Osteoblast (primary cell): ENCODE results near the gene SYN1. TPM values are rescaled to one million over a fixed set of nuclear protein-coding genes. Genes with fewer than 3 reads are reported as not detected.

Experiments used
- DNase-seq: peaks from one replicate; pipeline ENCODE4 v3.0.0; 2011; ENCODE audit warnings: low spot score, mixed read lengths; ENCODE audit not compliant: insufficient read length; ENCODE audit errors: missing footprints
- H2AFZ ChIP-seq: 2 replicates; pipeline ENCODE4 v1.6.0; 2011; ENCODE audit warnings: mild to moderate bottlenecking, low read length
- H3K27ac ChIP-seq: 2 replicates; pipeline ENCODE4 v1.5.1; 2011; ENCODE audit warnings: mild to moderate bottlenecking, low read depth, low read length, moderate library complexity
- H3K27me3 ChIP-seq: 2 replicates; pipeline ENCODE4 v1.6.0; 2012; ENCODE audit warnings: mild to moderate bottlenecking, control low read depth, inconsistent platforms, low read length, moderate library complexity; ENCODE audit not compliant: insufficient read depth
- H3K36me3 ChIP-seq: 2 replicates; pipeline ENCODE4 v1.5.1; 2011; ENCODE audit warnings: mild to moderate bottlenecking, low read length, control low read depth, moderate library complexity; ENCODE audit not compliant: insufficient read depth
- H3K4me1 ChIP-seq: 2 replicates; pipeline ENCODE4 v1.5.1; 2011; ENCODE audit warnings: mild to moderate bottlenecking, low read length, control low read depth, moderate library complexity; ENCODE audit not compliant: insufficient read depth
- H3K4me2 ChIP-seq: 2 replicates; pipeline ENCODE4 v1.6.0; 2011; ENCODE audit warnings: mild to moderate bottlenecking, low read length; ENCODE audit not compliant: insufficient read depth
- H3K4me3 ChIP-seq: fragments of 200-600 bp; sonication (generic); 3 replicates; pipeline ENCODE4 v1.5.1; 2012; ENCODE audit warnings: mild to moderate bottlenecking, low read length, inconsistent platforms; ENCODE audit not compliant: insufficient read depth
- H3K79me2 ChIP-seq: 2 replicates; pipeline ENCODE4 v1.6.0; 2012; ENCODE audit warnings: mild to moderate bottlenecking, low read length, control low read depth, inconsistent platforms; ENCODE audit not compliant: insufficient read depth
- H3K9me3 ChIP-seq: 2 replicates; pipeline ENCODE4 v1.5.1; 2011; ENCODE audit warnings: low read depth, low read length, control low read depth
- H4K20me1 ChIP-seq: 2 replicates; pipeline ENCODE4 v1.6.0; 2012; ENCODE audit warnings: mild to moderate bottlenecking, low read length, control low read depth; ENCODE audit not compliant: insufficient read depth
- CTCF ChIP-seq: IDR thresholded peaks from 2 replicates; pipeline ENCODE4 v1.5.1; 2011; ENCODE audit warnings: mild to moderate bottlenecking, low read depth, low read length, moderate library complexity; ENCODE audit errors: extremely low read depth
- total RNA-seq: library from RNA; depleted of rRNA; stranded (reverse); fragments of >200 nt; gene quantifications from 2 replicates; pipeline ENCODE4 v1.2.3, GENCODE V29; 2012

Gene SYN1
- total RNA-seq, 1 donor = under 0.01 TPM

- Histone ChIP-seq H3K27ac (peak within 1 kb of the TSS; percentile 72), H3K4me1 (peaks cover 41% of the 10 kb centered on the region), H3K9me3 (no peaks in the 10 kb centered on the region), H3K4me2 (peak within 1 kb of the TSS; percentile 88), H2AFZ (no peak within 1 kb of the TSS), H3K27me3 (no peaks in the 10 kb centered on the region), H3K4me3 (peak within 1 kb of the TSS; percentile 76), H3K79me2 (peaks cover 19% of the 10 kb centered on the region), H3K36me3 (peaks cover 19% of the 10 kb centered on the region), H4K20me1 (peaks cover 30% of the 10 kb centered on the region)
- DNase-seq = peak; percentile 95
- TF ChIP-seq CTCF = no peak
These were observed 37.7 kb downstream of the SYN1 start, which contains the start of gene TIMP1 for GRCh38 chrX:47581731-47582647. TIMP1 (plus strand) TSS chrX:47582436; CDS start chrX:47583416, 980 bp downstream.

GRCh38 chrX:47579537-47579936, 40.1 kb downstream of the SYN1 start:
- H4K20me1 ChIP-seq = peaks cover 10% of the 10 kb centered on the region
- TF ChIP-seq CTCF = no peak
- peak overlapping the region; percentile 41 for H3K4me2 ChIP-seq
- H2AFZ ChIP-seq = no peak overlapping the region
- H3K27ac ChIP-seq = peak overlapping the region; percentile 61
- no peaks in the 10 kb centered on the region for H3K36me3 ChIP-seq
- peaks cover 33% of the 10 kb centered on the region for H3K4me1 ChIP-seq
- H3K79me2 ChIP-seq = peaks cover 19% of the 10 kb centered on the region
- no peak for DNase-seq
- no peaks in the 10 kb centered on the region for H3K27me3 ChIP-seq
- no peaks in the 10 kb centered on the region for H3K9me3 ChIP-seq
- no peak overlapping the region for H3K4me3 ChIP-seq

GRCh38 chrX:47578692-47579091, 41.0 kb downstream of the SYN1 start:
- no peak overlapping the region for H3K4me3 ChIP-seq
- DNase-seq = no peak
- no peak overlapping the region for H2AFZ ChIP-seq
- H3K79me2 ChIP-seq = peaks cover 14% of the 10 kb centered on the region
- no peaks in the 10 kb centered on the region for H3K27me3 ChIP-seq
- peak overlapping the region; percentile 61 for H3K27ac ChIP-seq
- peaks cover 25% of the 10 kb centered on the region for H3K4me1 ChIP-seq
- no peaks in the 10 kb centered on the region for H3K36me3 ChIP-seq
- peaks cover 6% of the 10 kb centered on the region for H4K20me1 ChIP-seq
- no peak for TF ChIP-seq CTCF
- H3K9me3 ChIP-seq = no peaks in the 10 kb centered on the region
- no peak overlapping the region for H3K4me2 ChIP-seq

- Histone ChIP-seq H3K4me3 (no peak overlapping the region), H3K27me3 (no peaks in the 10 kb centered on the region), H2AFZ (no peak overlapping the region), H3K4me2 (no peak overlapping the region), H3K36me3 (no peaks in the 10 kb centered on the region), H3K27ac (no peak overlapping the region), H3K4me1 (peaks cover 27% of the 10 kb centered on the region), H4K20me1 (no peaks in the 10 kb centered on the region), H3K79me2 (peaks cover 6% of the 10 kb centered on the region), H3K9me3 (no peaks in the 10 kb centered on the region)
- no peak for DNase-seq
- no peak for TF ChIP-seq CTCF
These were observed 41.8 kb downstream of the SYN1 start for GRCh38 chrX:47577901-47578300.
